Measurements from ENCODE around the gene KCNJ10.

- TF ChIP-seq CTCF (IDR thresholded peaks at IDR 0.05; ENCODE audit: low read depth, low read length) (peak; percentile 93), EZH2phosphoT487 (IDR thresholded peaks at IDR 0.05; ENCODE audit: low read depth) (no peak)
These were observed 23.4 kb downstream of the KCNJ10 start for GRCh38 chr1:160046494-160047110.

All from OCI-LY3 (cell line).